Effector memory CD4-positive, alpha-beta T cell (primary cell): ENCODE results near the gene TEAD1.
"Not testable (repeated sequence)": the region's sequence is repeated elsewhere in the genome, so short reads cannot be mapped to it uniquely, and the experiment has no call there.

Source experiments
- DNase-seq, 3 donors: peaks; one replicate each; pipeline ENCODE4 v3.0.0-alpha.2; 2020
- H3K27ac ChIP-seq: 2 replicates; pipeline ENCODE4 v1.7.0; 2013; ENCODE audit warnings: mild to moderate bottlenecking, low read length, moderate library complexity; ENCODE audit not compliant: insufficient read depth, poor library complexity, severe bottlenecking
- H3K27me3 ChIP-seq: replicated peaks from 2 replicates; pipeline ENCODE4 v1.7.0; 2013; ENCODE audit warnings: mild to moderate bottlenecking, low read length; ENCODE audit not compliant: insufficient read depth, control insufficient read depth, poor library complexity, severe bottlenecking
- H3K36me3 ChIP-seq: 2 replicates; pipeline ENCODE4 v1.7.0; 2013; ENCODE audit warnings: mild to moderate bottlenecking, low read length, moderate library complexity; ENCODE audit not compliant: control insufficient read depth, insufficient read depth
- H3K4me1 ChIP-seq: 2 replicates; pipeline ENCODE4 v1.7.0; 2013; ENCODE audit warnings: low read length, mild to moderate bottlenecking; ENCODE audit not compliant: control insufficient read depth, insufficient read depth, poor library complexity, severe bottlenecking
- H3K4me3 ChIP-seq: 2 replicates; pipeline ENCODE4 v1.7.0; 2013; ENCODE audit warnings: low read length, low read depth, mild to moderate bottlenecking; ENCODE audit not compliant: insufficient read depth, poor library complexity, severe bottlenecking
- H3K9me3 ChIP-seq: 2 replicates; pipeline ENCODE4 v1.7.0; 2013; ENCODE audit warnings: mild to moderate bottlenecking, low read length, moderate library complexity; ENCODE audit not compliant: control insufficient read depth

TEAD1 gene

DNA sequence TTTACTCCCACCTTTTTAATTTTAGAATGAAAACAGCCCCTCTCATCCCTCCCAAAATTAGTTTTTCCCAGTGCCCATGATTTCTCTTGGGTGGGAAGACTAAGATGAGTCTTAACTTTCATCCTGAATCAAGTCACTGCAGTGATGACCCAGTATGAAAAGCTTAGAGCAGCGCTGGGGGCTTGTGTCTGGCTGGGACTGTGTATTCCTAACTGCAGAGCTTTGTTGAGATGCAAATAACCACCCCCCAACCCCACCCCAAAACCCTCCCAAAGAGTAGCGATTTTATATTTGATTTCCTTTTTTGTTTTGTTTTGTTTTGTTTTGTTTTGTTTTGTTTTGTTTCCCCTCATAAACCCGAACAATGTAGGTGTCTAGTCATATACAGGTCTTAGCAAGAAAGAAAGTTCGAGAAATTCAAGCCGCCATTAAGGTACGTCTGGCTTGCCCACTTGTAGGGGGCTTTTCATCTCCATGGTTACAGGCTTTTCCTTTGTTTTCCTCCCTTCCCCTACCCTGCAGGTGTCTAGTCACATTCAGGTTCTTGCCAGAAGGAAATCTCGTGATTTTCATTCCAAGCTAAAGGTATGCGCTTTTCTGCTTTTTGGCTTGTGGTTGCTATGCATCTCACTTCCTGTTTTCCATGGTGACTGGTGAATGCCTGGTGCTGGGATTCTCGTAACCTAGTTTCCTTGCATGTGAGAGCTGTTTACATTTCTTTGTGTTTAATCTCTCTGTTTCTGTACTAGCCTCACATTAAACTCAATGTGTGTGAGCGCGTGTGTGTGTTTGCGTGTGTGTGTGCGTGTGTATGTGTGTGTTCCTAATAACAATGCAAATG lies 190.3 kb downstream of the TEAD1 start:
- no peak overlapping the region for H3K27ac ChIP-seq
- H3K27me3 ChIP-seq: no peaks in the 10 kb centered on the region
- no peaks in the 10 kb centered on the region for H3K36me3 ChIP-seq
- no peak for DNase-seq
- H3K4me3 ChIP-seq: no peak overlapping the region
- H3K4me1 ChIP-seq: no peaks in the 10 kb centered on the region
- H3K9me3 ChIP-seq: no peaks in the 10 kb centered on the region

DNA sequence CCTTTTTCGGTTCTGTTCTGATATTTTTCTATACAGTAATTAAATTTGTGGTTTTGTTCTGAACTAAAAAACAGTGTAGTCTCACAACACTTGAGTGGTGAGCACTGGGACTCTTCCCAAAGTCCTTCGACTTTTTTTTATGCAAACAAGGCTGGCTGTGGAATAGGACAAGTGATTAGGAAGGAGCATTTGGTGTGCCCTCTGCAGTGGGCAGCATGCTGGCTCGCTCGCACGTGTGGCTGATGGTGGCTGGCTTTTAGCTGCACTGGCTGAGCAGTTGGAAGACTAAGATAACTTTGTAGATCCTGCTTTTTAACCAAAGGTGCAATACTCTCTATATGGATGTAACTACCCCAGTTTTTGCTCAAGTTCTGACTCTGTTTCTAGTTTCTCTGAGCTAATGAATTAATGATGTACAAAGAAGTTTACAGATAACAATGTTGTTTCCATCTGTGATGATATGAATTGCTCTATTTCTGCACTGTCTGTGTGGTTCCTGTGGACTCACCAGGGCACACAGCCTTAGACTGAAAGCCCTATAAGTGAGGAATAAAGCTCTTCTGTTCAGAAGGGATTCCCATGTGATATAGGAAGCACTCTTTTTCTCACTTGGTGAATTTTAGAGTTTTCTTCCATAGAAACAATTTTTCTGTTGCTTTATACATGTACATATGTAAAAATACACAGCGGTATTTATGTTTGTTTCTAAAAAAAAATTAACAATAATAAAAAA lies 191.8 kb downstream of the TEAD1 start:
- H3K4me3 ChIP-seq: no peak overlapping the region
- no peak for DNase-seq
- H3K4me1 ChIP-seq: no peaks in the 10 kb centered on the region
- H3K27ac ChIP-seq: no peak overlapping the region
- H3K36me3 ChIP-seq: no peaks in the 10 kb centered on the region
- no peaks in the 10 kb centered on the region for H3K27me3 ChIP-seq
- no peaks in the 10 kb centered on the region for H3K9me3 ChIP-seq

DNA sequence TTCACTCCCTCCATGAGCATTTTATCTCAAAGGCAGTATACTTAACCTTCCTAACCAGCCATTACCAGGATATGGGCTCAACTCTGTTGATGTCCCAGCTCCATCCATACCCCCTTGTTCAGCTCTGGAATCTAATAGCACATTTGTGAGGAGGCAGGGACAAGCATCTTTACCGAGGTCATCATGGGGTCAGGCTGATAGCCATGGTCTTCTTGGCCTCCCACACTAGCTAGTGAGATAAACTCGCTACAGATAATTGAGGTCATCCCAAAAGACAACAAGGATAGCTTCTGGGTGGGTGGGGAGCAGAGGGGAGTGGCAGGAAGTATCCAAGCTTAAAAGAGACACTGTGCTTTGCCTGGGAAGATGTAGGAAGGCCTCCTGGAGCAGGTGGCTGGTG lies 193.3 kb downstream of the TEAD1 start:
- H3K27me3 ChIP-seq: no peaks in the 10 kb centered on the region
- H3K9me3 ChIP-seq: no peaks in the 10 kb centered on the region
- H3K36me3 ChIP-seq: no peaks in the 10 kb centered on the region

DNA sequence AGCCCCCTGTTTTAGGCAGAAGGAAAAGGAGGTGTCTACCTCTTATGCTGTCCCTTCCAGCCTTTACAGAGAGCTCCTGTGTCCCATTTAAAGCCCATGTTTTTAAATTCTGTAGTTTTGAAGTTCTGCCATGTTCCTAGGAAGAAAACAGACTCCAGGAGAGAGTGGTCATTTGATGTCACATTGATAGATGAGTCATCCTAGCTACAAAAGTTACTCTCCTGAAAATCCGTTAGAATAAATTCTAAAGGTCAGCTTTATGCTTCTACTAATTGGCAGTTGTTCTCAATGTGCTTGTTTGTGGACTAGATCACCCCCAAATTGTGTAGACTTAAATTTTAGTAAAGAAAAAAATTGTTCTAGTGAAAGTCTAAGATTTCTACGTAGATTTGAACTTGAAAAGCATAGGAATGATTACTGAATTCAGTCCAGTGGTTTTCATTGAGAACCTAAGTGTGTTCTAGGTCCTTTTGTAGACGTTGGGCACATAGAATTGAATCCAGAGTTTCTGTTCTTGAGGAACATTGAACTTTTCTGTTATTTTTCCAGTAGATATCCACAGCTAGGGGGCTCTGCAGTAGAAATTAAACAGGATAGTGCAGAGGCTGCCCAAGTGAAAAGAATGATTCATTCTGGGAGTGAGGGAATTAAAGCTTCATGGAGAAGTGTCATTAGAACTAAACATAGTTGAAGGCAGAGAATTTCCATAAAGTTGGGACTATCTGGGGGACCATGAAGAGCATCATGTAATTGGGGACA lies 194.3 kb downstream of the TEAD1 start:
- no peaks in the 10 kb centered on the region for H3K4me1 ChIP-seq
- H3K36me3 ChIP-seq: no peaks in the 10 kb centered on the region
- no peak for DNase-seq
- H3K27me3 ChIP-seq: no peaks in the 10 kb centered on the region
- no peak overlapping the region for H3K27ac ChIP-seq
- no peaks in the 10 kb centered on the region for H3K9me3 ChIP-seq
- H3K4me3 ChIP-seq: no peak overlapping the region

More for the DNA sequence above, 193.3 kb downstream of the TEAD1 start:
- H3K27ac ChIP-seq: no peak overlapping the region
- no peak overlapping the region for H3K4me3 ChIP-seq
- no peaks in the 10 kb centered on the region for H3K4me1 ChIP-seq
- DNase-seq: no peak

DNA sequence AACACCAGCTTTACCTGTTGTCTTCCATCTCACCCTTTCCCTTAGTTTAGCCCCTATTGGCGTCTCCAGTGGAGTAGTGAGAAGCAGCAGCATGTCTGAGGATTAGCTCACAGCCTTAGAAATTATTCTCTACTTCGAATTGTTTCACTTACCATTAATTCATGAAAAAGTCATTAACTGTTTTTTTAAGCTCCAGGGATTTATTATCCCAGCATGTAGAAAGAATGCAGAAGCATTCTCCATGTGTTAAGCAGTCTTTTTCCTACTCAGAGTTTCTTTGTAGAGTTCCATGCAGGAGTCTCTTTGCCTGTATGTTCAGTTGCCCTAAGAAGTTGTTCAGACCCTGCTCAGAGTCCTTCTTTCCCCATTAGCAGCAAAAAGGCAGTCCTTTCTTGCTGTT lies 197.0 kb downstream of the TEAD1 start:
- no peaks in the 10 kb centered on the region for H3K36me3 ChIP-seq
- no peak overlapping the region for H3K27ac ChIP-seq
- no peaks in the 10 kb centered on the region for H3K27me3 ChIP-seq
- no peaks in the 10 kb centered on the region for H3K4me1 ChIP-seq
- H3K9me3 ChIP-seq: no peaks in the 10 kb centered on the region
- no peak for DNase-seq
- H3K4me3 ChIP-seq: no peak overlapping the region

DNA sequence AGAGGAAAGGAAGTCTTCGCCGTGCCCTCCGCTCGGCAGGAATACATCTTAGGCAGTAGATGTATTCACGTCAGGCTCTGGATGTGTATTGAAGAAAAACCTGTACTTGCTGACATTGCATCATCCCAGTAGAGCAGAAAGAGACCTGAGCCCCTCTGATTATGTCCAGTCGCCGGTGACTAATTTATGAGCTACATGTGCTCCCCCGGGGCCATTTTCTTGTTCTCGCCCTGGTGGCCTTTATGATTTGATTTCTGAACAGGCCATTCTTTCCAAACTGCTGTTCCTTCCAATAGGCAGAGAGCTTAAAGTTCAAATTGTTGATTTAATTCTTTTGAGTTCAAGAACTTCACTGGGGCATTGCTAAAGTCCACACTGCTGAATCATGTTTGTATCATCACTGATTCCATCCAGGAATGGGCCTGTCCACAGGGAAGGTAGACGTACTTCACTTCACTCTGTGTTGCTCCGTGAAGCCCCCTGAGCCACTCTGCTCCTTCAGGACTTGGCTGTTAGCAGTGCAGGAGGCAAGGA lies 197.6 kb downstream of the TEAD1 start:
- no peak overlapping the region for H3K4me3 ChIP-seq

DNA sequence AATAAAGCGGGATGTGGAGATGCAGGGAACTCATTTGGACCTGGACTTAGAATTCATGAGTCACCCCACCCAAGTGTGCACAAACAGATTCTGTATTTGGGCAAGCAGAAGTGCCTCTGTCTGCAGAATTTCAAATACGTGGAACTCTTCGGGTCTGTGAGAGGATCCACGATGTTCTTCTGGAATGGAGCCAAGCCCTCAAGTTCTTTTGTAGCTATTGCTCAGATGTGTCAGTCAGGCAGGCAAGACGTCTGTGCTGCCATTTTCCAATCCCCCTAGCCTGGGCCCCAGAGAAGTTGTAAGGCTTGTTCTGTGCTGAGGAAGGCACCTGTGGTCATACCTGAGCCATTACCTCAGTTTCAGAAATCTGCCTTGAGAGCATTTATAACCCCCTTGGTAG lies 202.1 kb downstream of the TEAD1 start:
- H3K4me3 ChIP-seq: no peak overlapping the region
- no peaks in the 10 kb centered on the region for H3K9me3 ChIP-seq
- no peaks in the 10 kb centered on the region for H3K36me3 ChIP-seq
- H3K27ac ChIP-seq: no peak overlapping the region
- H3K27me3 ChIP-seq: no peaks in the 10 kb centered on the region
- no peaks in the 10 kb centered on the region for H3K4me1 ChIP-seq
- no peak for DNase-seq

More for the DNA sequence above, 197.6 kb downstream of the TEAD1 start:
- no peak overlapping the region for H3K27ac ChIP-seq
- H3K36me3 ChIP-seq: no peaks in the 10 kb centered on the region
- no peak for DNase-seq
- H3K4me1 ChIP-seq: no peaks in the 10 kb centered on the region
- no peaks in the 10 kb centered on the region for H3K9me3 ChIP-seq
- no peaks in the 10 kb centered on the region for H3K27me3 ChIP-seq

DNA sequence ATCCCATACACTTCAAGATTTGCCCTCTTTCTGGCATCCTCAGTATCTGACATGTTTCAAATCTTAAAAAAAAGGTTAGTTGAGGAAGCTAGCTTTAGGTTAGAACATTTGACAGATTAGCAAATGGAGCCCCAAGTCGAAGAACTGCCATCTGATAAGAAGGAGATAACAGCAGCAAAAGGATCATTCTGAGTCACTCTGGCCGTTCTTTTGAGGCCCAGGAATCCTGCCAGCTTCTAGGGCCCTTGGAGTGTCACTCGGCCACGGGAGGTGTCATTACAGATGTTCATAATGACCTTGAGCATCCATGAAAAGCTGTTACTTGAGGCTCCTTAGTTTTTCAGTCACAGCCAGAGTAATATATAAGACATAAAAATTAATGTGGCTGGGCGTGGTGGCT lies 202.8 kb downstream of the TEAD1 start:
- H3K27me3 ChIP-seq: no peaks in the 10 kb centered on the region
- DNase-seq: no peak
- no peak overlapping the region for H3K27ac ChIP-seq
- no peaks in the 10 kb centered on the region for H3K4me1 ChIP-seq
- no peaks in the 10 kb centered on the region for H3K36me3 ChIP-seq
- no peaks in the 10 kb centered on the region for H3K9me3 ChIP-seq
- H3K4me3 ChIP-seq: no peak overlapping the region

DNA sequence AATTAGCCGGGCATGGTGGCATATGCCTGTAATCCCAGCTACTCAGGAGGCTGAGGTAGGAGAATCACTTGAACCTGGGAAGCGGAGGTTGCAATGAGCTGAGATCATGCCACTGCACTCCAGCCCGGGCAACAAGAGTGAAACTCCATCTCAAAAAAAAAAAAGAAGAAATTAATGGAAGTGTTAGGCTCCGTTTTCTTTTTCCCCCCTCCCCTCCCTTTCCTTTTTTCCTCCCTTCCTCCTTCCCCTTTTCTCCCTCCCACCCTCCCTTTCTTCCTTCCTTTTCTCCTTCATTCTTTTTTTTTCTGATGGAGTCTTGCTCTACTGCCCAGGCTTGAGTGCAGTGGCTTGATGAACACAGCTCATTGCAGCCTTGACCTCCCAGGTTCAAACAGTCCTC lies 203.3 kb downstream of the TEAD1 start:
- not testable (repeated sequence) for H3K4me1 ChIP-seq, DNase-seq, H3K4me3 ChIP-seq, H3K27me3 ChIP-seq, H3K36me3 ChIP-seq, H3K27ac ChIP-seq, H3K9me3 ChIP-seq
